ENCODE measurements around the gene RFX6. TPM values are rescaled to one million over a fixed set of nuclear protein-coding genes. Genes with fewer than 3 reads are reported as not detected.

RFX6 gene
- total and polyA plus RNA-seq, 10 of the 15 experiments (the other 5 are each of a cell fraction or from before 2014, with no cell fraction given) = not detected

GRCh38 chr6:116963972-116964371, 86.9 kb downstream of the RFX6 start:
- CTCF ChIA-PET = interaction anchor here (0.6 to 1.1 kb wide), 2 partner anchors 184 to 355 kb away, joined by 3 read pairs; no protein-coding TSS in a partner anchor
- WGBS (ENCODE audit: insufficient coverage, insufficient replicate concordance, low lambda C conversion rate, missing lambda C conversion rate) = 0% methylated on average over 1 of the region's 1 CpG

More at GRCh38 chr6:116963972-116964371, 86.9 kb downstream of the RFX6 start:
- Histone ChIP-seq H3K4me1 (ENCODE audit: control insufficient read depth, insufficient read depth, low read length) (no peaks in the 10 kb centered on the region), H3K4me3 (no peak overlapping the region), H4K20me1 (ENCODE audit: control insufficient read depth, insufficient read depth) (no peaks in the 10 kb centered on the region), H3K36me3 (ENCODE audit: control insufficient read depth in 2 of 2, insufficient read depth in 2 of 2, low read length in 1 of 2) (no peaks in the 10 kb centered on the region), H3K27me3 (replicated peaks in 1 of 2; ENCODE audit: control insufficient read depth in 2 of 2, insufficient read depth in 2 of 2, low read length in 1 of 2) (no peaks in the 10 kb centered on the region), H3K9me3 (replicated peaks; ENCODE audit: control insufficient read depth, insufficient read depth, low read length) (no peaks in the 10 kb centered on the region), H3K9ac (ENCODE audit: control insufficient read depth, insufficient read depth, low read length) (no peak overlapping the region), H3K27ac (ENCODE audit: control insufficient read depth, insufficient read depth) (no peak overlapping the region), H2AFZ (ENCODE audit: control insufficient read depth, low read depth, low read length) (no peak overlapping the region), H3K4me2 (ENCODE audit: control insufficient read depth, insufficient read depth) (no peak overlapping the region), H3K79me2 (ENCODE audit: control insufficient read depth, insufficient read depth, low read length) (no peaks in the 10 kb centered on the region)
- in situ Hi-C loops (cut with MboI) = loop anchor here (10.0 kb wide), 1 partner anchor 179 kb away; no protein-coding TSS in a partner anchor
- ChIA-PET RAD21 (ENCODE audit: unreplicated experiment) (interaction anchor here (1.0 kb wide), 1 partner anchor 182 kb away, joined by 4 read pairs; no protein-coding TSS in a partner anchor), POLR2A (no interaction called here), SMC1A (ENCODE audit: uncharacterized antibody, unreplicated experiment) (no interaction called here)
- intact Hi-C loops (cut with micrococcal nuclease; ENCODE audit: unreplicated experiment) = no loop called here
- TF ChIP-seq IRF4 (IDR thresholded peaks at IDR 0.05; ENCODE audit: low read depth, low read length) (no peak), CHD4 (IDR thresholded peaks at IDR 0.05) (no peak), FOXM1 (IDR thresholded peaks at IDR 0.05; ENCODE audit: low read depth, low read length) (no peak), EZH2 (IDR thresholded peaks at IDR 0.05; ENCODE audit: borderline replicate concordance, control insufficient read depth, low read depth, low read length) (no peak), YY1 (IDR thresholded peaks at IDR 0.05; ENCODE audit: low read depth, low read length) (no peak), RCOR1 (conservative IDR thresholded peaks at IDR 0.05; ENCODE audit: low read depth, low read length) (no peak), SPI1 (IDR thresholded peaks at IDR 0.05; ENCODE audit: borderline replicate concordance, insufficient read depth, low read depth, low read length) (no peak), RB1 (IDR thresholded peaks at IDR 0.05; ENCODE audit: borderline replicate concordance) (no peak), ZNF592 (IDR thresholded peaks at IDR 0.05) (no peak), JUND (IDR thresholded peaks at IDR 0.05; ENCODE audit: low read depth, low read length) (no peak), JUNB (IDR thresholded peaks at IDR 0.05) (no peak), ETV6 (conservative IDR thresholded peaks at IDR 0.05 in 1 of 2, IDR thresholded peaks at IDR 0.05 in 1 of 2; ENCODE audit: borderline replicate concordance in 1 of 2, low read depth in 1 of 2) (no peak), POLR2A (IDR thresholded peaks at IDR 0.05; ENCODE audit: low read depth, low read length) (no peak)
- TF ChIP-seq, protein P1, sequence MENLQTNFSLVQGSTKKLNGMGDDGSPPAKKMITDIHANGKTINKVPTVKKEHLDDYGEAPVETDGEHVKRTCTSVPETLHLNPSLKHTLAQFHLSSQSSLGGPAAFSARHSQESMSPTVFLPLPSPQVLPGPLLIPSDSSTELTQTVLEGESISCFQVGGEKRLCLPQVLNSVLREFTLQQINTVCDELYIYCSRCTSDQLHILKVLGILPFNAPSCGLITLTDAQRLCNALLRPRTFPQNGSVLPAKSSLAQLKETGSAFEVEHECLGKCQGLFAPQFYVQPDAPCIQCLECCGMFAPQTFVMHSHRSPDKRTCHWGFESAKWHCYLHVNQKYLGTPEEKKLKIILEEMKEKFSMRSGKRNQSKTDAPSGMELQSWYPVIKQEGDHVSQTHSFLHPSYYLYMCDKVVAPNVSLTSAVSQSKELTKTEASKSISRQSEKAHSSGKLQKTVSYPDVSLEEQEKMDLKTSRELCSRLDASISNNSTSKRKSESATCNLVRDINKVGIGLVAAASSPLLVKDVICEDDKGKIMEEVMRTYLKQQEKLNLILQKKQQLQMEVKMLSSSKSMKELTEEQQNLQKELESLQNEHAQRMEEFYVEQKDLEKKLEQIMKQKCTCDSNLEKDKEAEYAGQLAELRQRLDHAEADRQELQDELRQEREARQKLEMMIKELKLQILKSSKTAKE (IDR thresholded peaks at IDR 0.05; ENCODE audit: low read depth, poor library complexity, severe bottlenecking) = no peak
- TF ChIP-seq, protein P2, sequence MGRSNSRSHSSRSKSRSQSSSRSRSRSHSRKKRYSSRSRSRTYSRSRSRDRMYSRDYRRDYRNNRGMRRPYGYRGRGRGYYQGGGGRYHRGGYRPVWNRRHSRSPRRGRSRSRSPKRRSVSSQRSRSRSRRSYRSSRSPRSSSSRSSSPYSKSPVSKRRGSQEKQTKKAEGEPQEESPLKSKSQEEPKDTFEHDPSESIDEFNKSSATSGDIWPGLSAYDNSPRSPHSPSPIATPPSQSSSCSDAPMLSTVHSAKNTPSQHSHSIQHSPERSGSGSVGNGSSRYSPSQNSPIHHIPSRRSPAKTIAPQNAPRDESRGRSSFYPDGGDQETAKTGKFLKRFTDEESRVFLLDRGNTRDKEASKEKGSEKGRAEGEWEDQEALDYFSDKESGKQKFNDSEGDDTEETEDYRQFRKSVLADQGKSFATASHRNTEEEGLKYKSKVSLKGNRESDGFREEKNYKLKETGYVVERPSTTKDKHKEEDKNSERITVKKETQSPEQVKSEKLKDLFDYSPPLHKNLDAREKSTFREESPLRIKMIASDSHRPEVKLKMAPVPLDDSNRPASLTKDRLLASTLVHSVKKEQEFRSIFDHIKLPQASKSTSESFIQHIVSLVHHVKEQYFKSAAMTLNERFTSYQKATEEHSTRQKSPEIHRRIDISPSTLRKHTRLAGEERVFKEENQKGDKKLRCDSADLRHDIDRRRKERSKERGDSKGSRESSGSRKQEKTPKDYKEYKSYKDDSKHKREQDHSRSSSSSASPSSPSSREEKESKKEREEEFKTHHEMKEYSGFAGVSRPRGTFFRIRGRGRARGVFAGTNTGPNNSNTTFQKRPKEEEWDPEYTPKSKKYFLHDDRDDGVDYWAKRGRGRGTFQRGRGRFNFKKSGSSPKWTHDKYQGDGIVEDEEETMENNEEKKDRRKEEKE (IDR thresholded peaks at IDR 0.05) = no peak
- no peak for DNase-seq (ENCODE audit: low read depth, low spot score)
- FAIRE-seq = no peak
- BruUV-seq (replicated peaks) = no TSS peak
- no peak for ATAC-seq

Measured in GM12878 (cell line).